LNCaP clone FGC (cell line): Measurements from ENCODE around the gene MLNR.

Experiments
- DNase-seq: peaks from one replicate; pipeline ENCODE4 v3.0.0-alpha.2; 2011; ENCODE audit warnings: low read depth
- H3K4me3 ChIP-seq: 2 replicates; pipeline ENCODE4 v1.5.1; 2011; ENCODE audit warnings: mild to moderate bottlenecking, low read depth, low read length, control low read depth
- TF ChIP-seq, protein P1 (sequence below): IDR thresholded peaks from 2 replicates; pipeline ENCODE4 v1.5.1; 2012; ENCODE audit warnings: mild to moderate bottlenecking; ENCODE audit not compliant: control insufficient read depth, insufficient read depth; ENCODE audit errors: extremely low read depth

The MLNR gene

DNA sequence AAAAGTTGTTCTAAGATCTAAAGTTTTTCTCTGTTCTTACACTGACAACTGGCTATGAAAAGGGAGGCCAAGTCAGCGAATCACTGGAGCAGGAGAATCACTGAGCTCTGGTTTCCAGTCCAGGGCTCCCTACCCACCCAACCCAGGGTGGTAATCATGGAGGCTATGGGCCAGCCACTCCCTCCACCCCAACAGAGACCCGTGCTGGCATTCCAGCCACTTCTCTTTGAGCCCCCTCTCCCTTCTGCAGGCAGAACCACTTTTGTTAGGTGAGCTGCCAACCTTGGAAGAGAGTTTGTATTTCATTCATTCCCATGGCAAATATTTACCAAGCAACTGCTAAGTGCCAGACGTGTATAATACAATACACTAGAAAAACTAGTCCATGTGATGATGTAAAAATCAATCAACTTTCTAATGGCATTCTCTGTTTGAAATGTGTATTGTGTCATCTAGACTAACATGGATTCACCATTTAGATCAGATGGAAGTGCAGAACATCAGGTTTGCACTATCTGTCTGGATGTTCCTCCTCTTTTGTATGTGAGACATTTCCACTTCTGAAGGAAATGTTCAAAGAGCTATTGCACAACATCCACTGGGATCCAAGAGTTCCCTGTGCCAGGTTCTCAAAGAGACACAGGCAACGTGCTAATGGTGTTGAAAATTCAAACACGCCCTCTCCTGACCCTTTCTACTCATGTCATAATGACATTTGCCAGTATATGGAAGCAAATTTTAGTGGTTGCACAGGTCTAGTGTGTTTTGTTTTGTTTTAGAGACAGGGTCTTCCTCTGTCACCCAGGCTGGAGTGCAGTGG lies 5.3 kb downstream of the MLNR start:
- no peak overlapping the region for H3K4me3 ChIP-seq
- TF ChIP-seq, protein P1, sequence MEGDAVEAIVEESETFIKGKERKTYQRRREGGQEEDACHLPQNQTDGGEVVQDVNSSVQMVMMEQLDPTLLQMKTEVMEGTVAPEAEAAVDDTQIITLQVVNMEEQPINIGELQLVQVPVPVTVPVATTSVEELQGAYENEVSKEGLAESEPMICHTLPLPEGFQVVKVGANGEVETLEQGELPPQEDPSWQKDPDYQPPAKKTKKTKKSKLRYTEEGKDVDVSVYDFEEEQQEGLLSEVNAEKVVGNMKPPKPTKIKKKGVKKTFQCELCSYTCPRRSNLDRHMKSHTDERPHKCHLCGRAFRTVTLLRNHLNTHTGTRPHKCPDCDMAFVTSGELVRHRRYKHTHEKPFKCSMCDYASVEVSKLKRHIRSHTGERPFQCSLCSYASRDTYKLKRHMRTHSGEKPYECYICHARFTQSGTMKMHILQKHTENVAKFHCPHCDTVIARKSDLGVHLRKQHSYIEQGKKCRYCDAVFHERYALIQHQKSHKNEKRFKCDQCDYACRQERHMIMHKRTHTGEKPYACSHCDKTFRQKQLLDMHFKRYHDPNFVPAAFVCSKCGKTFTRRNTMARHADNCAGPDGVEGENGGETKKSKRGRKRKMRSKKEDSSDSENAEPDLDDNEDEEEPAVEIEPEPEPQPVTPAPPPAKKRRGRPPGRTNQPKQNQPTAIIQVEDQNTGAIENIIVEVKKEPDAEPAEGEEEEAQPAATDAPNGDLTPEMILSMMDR: no peak
- DNase-seq: peak; percentile 52

DNA sequence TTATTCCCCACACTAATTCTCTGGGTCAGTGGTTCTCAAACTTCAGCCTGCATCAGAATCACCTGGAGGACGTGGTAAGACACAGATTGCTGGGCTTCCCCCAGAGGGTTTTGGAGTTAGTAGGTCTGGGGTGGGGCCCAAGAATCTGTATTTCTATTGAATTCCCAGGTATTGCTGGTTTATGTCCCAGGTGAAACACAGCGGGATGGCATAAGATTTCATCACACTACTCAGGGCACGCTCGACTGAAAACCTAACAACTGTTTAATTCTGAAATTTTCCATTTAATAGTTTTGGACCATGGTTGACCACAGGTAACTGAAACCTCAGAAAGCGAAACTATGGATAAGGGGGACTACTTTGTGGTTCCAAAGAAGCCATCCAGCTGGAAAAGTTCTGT lies 6.5 kb downstream of the MLNR start:
- TF ChIP-seq, protein P1: no peak
- no peak overlapping the region for H3K4me3 ChIP-seq
- DNase-seq: no peak

DNA sequence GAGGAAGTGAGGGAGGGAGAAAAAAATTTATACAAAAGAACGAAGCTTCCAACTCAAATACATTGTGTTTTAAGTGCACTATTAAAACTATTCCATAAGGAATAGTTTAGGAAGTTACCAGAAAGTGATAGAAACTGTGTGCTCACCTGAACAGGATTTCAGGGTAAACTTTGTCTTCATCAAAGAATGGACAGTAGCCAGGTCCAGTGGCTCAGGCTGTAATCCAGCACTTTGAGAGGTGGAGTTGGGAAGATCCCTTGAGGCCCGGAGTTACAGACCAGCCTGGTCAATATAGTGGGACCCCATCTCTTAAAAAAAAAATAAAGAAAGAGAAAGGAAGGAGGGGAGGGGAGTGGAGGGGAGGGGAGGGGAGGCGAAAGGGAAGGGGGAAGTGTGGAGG lies 14.6 kb downstream of the MLNR start:
- DNase-seq: no peak
- H3K4me3 ChIP-seq: no peak overlapping the region
- TF ChIP-seq, protein P1: no peak

DNA sequence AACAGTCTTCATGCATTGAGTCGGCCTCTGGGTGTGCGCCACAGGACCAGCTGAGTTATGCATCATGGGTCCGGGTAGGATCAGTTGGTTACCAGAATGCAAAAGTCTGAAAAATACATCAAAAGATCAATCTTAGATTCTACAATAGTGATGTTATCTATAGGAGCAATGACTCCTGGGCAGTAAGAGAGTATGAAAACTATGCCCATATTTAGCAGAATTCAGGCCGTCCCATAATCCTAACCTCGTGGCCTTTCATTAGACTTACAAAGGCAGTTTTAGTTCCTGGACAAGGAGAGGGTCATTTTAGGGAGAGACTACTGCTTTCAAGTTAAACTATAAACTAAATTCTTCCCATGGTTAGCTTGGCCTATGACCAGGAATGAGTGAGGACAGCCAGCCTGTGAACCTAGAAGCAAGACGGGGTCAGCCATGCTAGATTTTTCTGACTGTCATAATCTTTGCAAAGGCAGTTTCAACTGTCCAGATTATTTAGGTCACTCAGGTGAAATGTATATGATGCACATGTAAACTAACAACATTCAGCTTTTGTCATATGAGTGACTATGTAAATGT lies 15.8 kb downstream of the MLNR start:
- TF ChIP-seq, protein P1: no peak
- no peak overlapping the region for H3K4me3 ChIP-seq
- no peak for DNase-seq

DNA sequence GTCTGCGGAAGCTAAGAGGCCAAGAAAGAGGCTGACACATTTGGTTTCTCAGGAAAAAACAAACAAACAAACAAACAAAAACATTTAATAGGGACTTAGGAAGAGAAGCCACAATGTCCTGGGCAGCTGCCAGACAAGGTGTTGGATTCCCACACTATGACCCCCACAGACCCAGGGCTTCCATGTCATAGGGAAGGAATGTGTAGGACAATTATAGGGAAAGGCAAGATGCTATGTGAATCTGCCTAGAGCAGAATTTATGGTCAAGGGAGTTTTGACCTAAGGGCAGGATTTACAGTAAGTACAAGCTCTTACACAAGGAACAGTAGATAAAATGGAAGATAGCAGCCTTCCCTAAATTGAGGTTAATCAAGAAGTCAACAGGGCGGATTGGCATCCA lies 18.5 kb downstream of the MLNR start:
- no peak for DNase-seq
- TF ChIP-seq, protein P1: no peak
- H3K4me3 ChIP-seq: no peak overlapping the region

DNA sequence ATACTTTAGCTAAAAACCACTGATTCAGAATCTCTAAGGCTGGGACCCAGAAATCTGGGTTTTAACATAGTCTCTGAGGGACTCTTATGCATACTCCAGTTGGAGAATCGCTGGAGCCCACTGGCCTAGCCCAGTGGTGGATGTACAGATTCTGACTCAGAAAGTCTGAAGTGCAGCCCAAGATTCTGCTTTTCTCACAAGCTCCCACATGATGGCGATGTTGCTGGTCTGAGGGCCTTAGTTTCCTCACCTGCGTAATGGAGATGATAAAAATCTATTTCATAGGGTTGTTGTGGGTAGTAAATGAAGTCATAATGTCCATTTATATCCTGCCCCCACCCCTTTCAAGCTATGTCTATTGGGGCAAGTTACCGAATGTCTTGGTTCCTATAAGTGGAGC lies 19.9 kb downstream of the MLNR start:
- H3K4me3 ChIP-seq: no peak overlapping the region
- TF ChIP-seq, protein P1: peak; percentile 50
- no peak for DNase-seq
